Tibial nerve (tissue), 4 donors: ENCODE measurements around the gene CTNNB1.

Experiments
- EP300 ChIP-seq, 2 donors: sonication (generic); formaldehyde crosslinking; IDR thresholded peaks; one replicate each; pipeline ENCODE4 v1.6.1; 2017; ENCODE audit warnings: antibody characterized with exemption in 2 of 2, mild to moderate bottlenecking in 1 of 2
- POLR2A ChIP-seq, 2 donors: fragments of 450-650 bp; IDR thresholded peaks; one replicate each; pipeline ENCODE4 v1.6.1; 2017; ENCODE audit warnings: antibody characterized with exemption in 2 of 2, mild to moderate bottlenecking in 2 of 2, moderate library complexity in 2 of 2
- TF ChIP-seq, protein P1 (sequence below), 5 experiments: fragments of 200-600 bp in 3 of 5; fragments of 450-650 bp in 2 of 5; sonication (generic) in 3 of 5; IDR thresholded peaks; one replicate each; pipeline ENCODE4 v1.5.1; 2016 to 2019; ENCODE audit warnings: antibody characterized with exemption in 5 of 5, mild to moderate bottlenecking in 3 of 5, moderate library complexity in 2 of 5

GRCh38 chr3:41216422-41216821 is 17.1 kb downstream of the CTNNB1 start:
- TF ChIP-seq EP300 (IDR thresholded peaks at IDR 0.05) = no peak
- no peak for TF ChIP-seq POLR2A (IDR thresholded peaks at IDR 0.05)
- TF ChIP-seq, protein P1, sequence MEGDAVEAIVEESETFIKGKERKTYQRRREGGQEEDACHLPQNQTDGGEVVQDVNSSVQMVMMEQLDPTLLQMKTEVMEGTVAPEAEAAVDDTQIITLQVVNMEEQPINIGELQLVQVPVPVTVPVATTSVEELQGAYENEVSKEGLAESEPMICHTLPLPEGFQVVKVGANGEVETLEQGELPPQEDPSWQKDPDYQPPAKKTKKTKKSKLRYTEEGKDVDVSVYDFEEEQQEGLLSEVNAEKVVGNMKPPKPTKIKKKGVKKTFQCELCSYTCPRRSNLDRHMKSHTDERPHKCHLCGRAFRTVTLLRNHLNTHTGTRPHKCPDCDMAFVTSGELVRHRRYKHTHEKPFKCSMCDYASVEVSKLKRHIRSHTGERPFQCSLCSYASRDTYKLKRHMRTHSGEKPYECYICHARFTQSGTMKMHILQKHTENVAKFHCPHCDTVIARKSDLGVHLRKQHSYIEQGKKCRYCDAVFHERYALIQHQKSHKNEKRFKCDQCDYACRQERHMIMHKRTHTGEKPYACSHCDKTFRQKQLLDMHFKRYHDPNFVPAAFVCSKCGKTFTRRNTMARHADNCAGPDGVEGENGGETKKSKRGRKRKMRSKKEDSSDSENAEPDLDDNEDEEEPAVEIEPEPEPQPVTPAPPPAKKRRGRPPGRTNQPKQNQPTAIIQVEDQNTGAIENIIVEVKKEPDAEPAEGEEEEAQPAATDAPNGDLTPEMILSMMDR (IDR thresholded peaks at IDR 0.05) = no peak
